Neural progenitor cell (in vitro differentiated cells): Measurements from ENCODE around the gene SLC17A9. TPM values are rescaled to one million over a fixed set of nuclear protein-coding genes. Genes with fewer than 3 reads are reported as not detected.

Source experiments
- DNase-seq: peaks from one replicate; pipeline ENCODE4 v3.0.0-alpha.2; 2016; ENCODE audit warnings: low spot score
- H2AFZ ChIP-seq: fragments of 200-600 bp; sonication (generic); replicated peaks from 2 replicates; pipeline ENCODE4 v1.6.1; 2016; ENCODE audit warnings: antibody characterized with exemption
- H3F3A ChIP-seq: fragments of 200-600 bp; sonication (generic); 2 replicates; pipeline ENCODE4 v1.6.1; 2016; ENCODE audit warnings: antibody characterized with exemption, low read depth
- H3K27ac ChIP-seq: fragments of 200-600 bp; sonication (generic); 2 replicates; pipeline ENCODE4 v1.5.1; 2016; ENCODE audit warnings: mild to moderate bottlenecking
- H3K27me3 ChIP-seq: fragments of 200-600 bp; sonication (generic); 2 replicates; pipeline ENCODE4 v1.6.1; 2016; ENCODE audit warnings: mild to moderate bottlenecking, moderate library complexity
- H3K36me3 ChIP-seq: fragments of 200-600 bp; sonication (generic); 2 replicates; pipeline ENCODE4 v1.5.1; 2016
- H3K4me1 ChIP-seq: fragments of 200-600 bp; sonication (generic); 2 replicates; pipeline ENCODE4 v1.6.1; 2016; ENCODE audit warnings: mixed run types
- H3K4me2 ChIP-seq: fragments of 200-600 bp; sonication (generic); 2 replicates; pipeline ENCODE4 v1.6.1; 2016
- H3K4me3 ChIP-seq: fragments of 200-600 bp; sonication (generic); 2 replicates; pipeline ENCODE4 v1.5.1; 2016
- H3K79me2 ChIP-seq: fragments of 200-600 bp; sonication (generic); 2 replicates; pipeline ENCODE4 v1.6.1; 2016; ENCODE audit warnings: low read depth
- H3K9ac ChIP-seq: fragments of 200-600 bp; sonication (generic); 2 replicates; pipeline ENCODE4 v1.6.1; 2016
- H3K9me3 ChIP-seq: fragments of 200-600 bp; sonication (generic); 2 replicates; pipeline ENCODE4 v1.5.1; 2016; ENCODE audit warnings: low read depth
- H4K20me1 ChIP-seq: fragments of 200-600 bp; sonication (generic); 2 replicates; pipeline ENCODE4 v1.6.1; 2016; ENCODE audit warnings: low read depth
- H3K27ac Mint-ChIP-seq: 3 replicates; pipeline ENCODE4 v1.8.0; 2021; ENCODE audit warnings: mixed read lengths
- H3K27me3 Mint-ChIP-seq: 2 replicates; pipeline ENCODE4 v1.8.0; 2022; ENCODE audit warnings: low read depth, mild to moderate bottlenecking, inconsistent platforms, moderate library complexity, mixed read lengths; ENCODE audit not compliant: insufficient read depth
- H3K36me3 Mint-ChIP-seq: 3 replicates; pipeline ENCODE4 v1.8.0; 2021; ENCODE audit warnings: mixed read lengths
- H3K4me1 Mint-ChIP-seq: 3 replicates; pipeline ENCODE4 v1.8.0; 2021; ENCODE audit warnings: mixed read lengths
- H3K4me3 Mint-ChIP-seq: 3 replicates; pipeline ENCODE4 v1.8.0; 2021; ENCODE audit warnings: mild to moderate bottlenecking, moderate library complexity, mixed read lengths
- H3K9me3 Mint-ChIP-seq: 3 replicates; pipeline ENCODE4 v1.8.0; 2020; ENCODE audit warnings: mixed read lengths
- CTCF ChIP-seq: fragments of 200-600 bp; sonication (generic); IDR thresholded peaks from 2 replicates; pipeline ENCODE4 v1.5.1; 2017; ENCODE audit warnings: antibody characterized with exemption, mild to moderate bottlenecking
- EZH2 ChIP-seq: fragments of 200-600 bp; sonication (generic); IDR thresholded peaks from 2 replicates; pipeline ENCODE4 v1.6.1; 2017; ENCODE audit warnings: antibody characterized with exemption, mild to moderate bottlenecking, moderate library complexity
- EZH2phosphoT487 ChIP-seq: fragments of 200-600 bp; sonication (generic); IDR thresholded peaks from 2 replicates; pipeline ENCODE4 v1.6.1; 2017; ENCODE audit warnings: antibody characterized with exemption
- total RNA-seq: library from RNA; depleted of rRNA; stranded (reverse); fragments of >200 nt; gene quantifications from 2 replicates; pipeline ENCODE4 v1.2.3, GENCODE V29; 2015; ENCODE audit warnings: low replicate concordance

The SLC17A9 gene
- total RNA-seq, 1 donor from 2014 or later, result 0.17 TPM

- Histone ChIP-seq H3K27me3 (peaks cover 6% of the 10 kb centered on the region), H3F3A (peaks cover 22% of the 10 kb centered on the region), H3K4me2 (no peak overlapping the region), H3K36me3 (no peaks in the 10 kb centered on the region), H4K20me1 (no peaks in the 10 kb centered on the region), H3K79me2 (no peaks in the 10 kb centered on the region), H3K9ac (no peak overlapping the region), H3K27ac (no peak overlapping the region), H3K4me1 (peaks cover 21% of the 10 kb centered on the region), H3K9me3 (no peaks in the 10 kb centered on the region), H2AFZ (no peak overlapping the region), H3K4me3 (no peak overlapping the region)
- Mint-ChIP-seq H3K36me3 (peaks cover 3% of the 10 kb centered on the region), H3K4me3 (no peak overlapping the region), H3K27ac (no peak overlapping the region), H3K4me1 (peaks cover 21% of the 10 kb centered on the region), H3K9me3 (no peaks in the 10 kb centered on the region), H3K27me3 (peaks cover 3% of the 10 kb centered on the region)
- TF ChIP-seq CTCF, result no peak
- TF ChIP-seq EZH2phosphoT487, result no peak
- TF ChIP-seq EZH2, result no peak
- DNase-seq, result no peak
Observed at GRCh38 chr20:62955519-62956386, 3.2 kb downstream of the SLC17A9 start.

GRCh38 chr20:62956387-62957135, 4.1 kb downstream of the SLC17A9 start:
- Mint-ChIP-seq H3K4me1 (peaks cover 21% of the 10 kb centered on the region), H3K36me3 (no peaks in the 10 kb centered on the region), H3K27ac (no peak overlapping the region), H3K4me3 (no peak overlapping the region), H3K9me3 (no peaks in the 10 kb centered on the region), H3K27me3 (peaks cover 3% of the 10 kb centered on the region)
- no peak overlapping the region for H3K9ac ChIP-seq
- no peak overlapping the region for H3K4me2 ChIP-seq
- H3K9me3 ChIP-seq, result no peaks in the 10 kb centered on the region
- H3K36me3 ChIP-seq, result no peaks in the 10 kb centered on the region
- H4K20me1 ChIP-seq, result no peaks in the 10 kb centered on the region
- TF ChIP-seq CTCF (no peak), EZH2phosphoT487 (no peak)
- H3K27ac ChIP-seq, result no peak overlapping the region
- peaks cover 21% of the 10 kb centered on the region for H3K4me1 ChIP-seq
- peaks cover 6% of the 10 kb centered on the region for H3K27me3 ChIP-seq
- no peak overlapping the region for H2AFZ ChIP-seq
- no peak overlapping the region for H3K4me3 ChIP-seq
- no peak for DNase-seq
- peaks cover 22% of the 10 kb centered on the region for H3F3A ChIP-seq
- H3K79me2 ChIP-seq, result no peaks in the 10 kb centered on the region

- H3K27ac ChIP-seq, result no peak overlapping the region
- H4K20me1 ChIP-seq, result no peaks in the 10 kb centered on the region
- peaks cover 3% of the 10 kb centered on the region for H3K27me3 ChIP-seq
- no peaks in the 10 kb centered on the region for H3K36me3 ChIP-seq
- H3K4me1 ChIP-seq, result peaks cover 21% of the 10 kb centered on the region
- H3K4me2 ChIP-seq, result no peak overlapping the region
- no peak for DNase-seq
- no peak overlapping the region for H2AFZ ChIP-seq
- no peaks in the 10 kb centered on the region for H3K36me3 Mint-ChIP-seq
- H3K4me3 ChIP-seq, result no peak overlapping the region
- no peaks in the 10 kb centered on the region for H3K79me2 ChIP-seq
- no peaks in the 10 kb centered on the region for H3K9me3 ChIP-seq
- H3K4me1 Mint-ChIP-seq, result peaks cover 23% of the 10 kb centered on the region
- no peak overlapping the region for H3K27ac Mint-ChIP-seq
- H3K9ac ChIP-seq, result no peak overlapping the region
- no peaks in the 10 kb centered on the region for H3K9me3 Mint-ChIP-seq
- H3K4me3 Mint-ChIP-seq, result no peak overlapping the region
- TF ChIP-seq CTCF (no peak), EZH2 (no peak), EZH2phosphoT487 (no peak)
- H3K27me3 Mint-ChIP-seq, result peaks cover 6% of the 10 kb centered on the region
- peaks cover 22% of the 10 kb centered on the region for H3F3A ChIP-seq
Observed at GRCh38 chr20:62957136-62958117, 4.9 kb downstream of the SLC17A9 start.
